WTC11 (cell line): ENCODE data around the gene OR8B12.

ENCODE experiments used
- CREM ChIP-seq: sonication (generic); formaldehyde crosslinking; IDR thresholded peaks from 2 replicates; pipeline ENCODE4 v1.8.1; 2022; ENCODE audit warnings: mild to moderate bottlenecking, missing genetic modification reagents, moderate library complexity
- ELF4 ChIP-seq: sonication (generic); formaldehyde crosslinking; IDR thresholded peaks from 2 replicates; pipeline ENCODE4 v1.8.1; 2022; ENCODE audit warnings: low read depth, mild to moderate bottlenecking, moderate library complexity, missing genetic modification reagents
- FOXK1 ChIP-seq: sonication (generic); formaldehyde crosslinking; IDR thresholded peaks from 2 replicates; pipeline ENCODE4 v1.8.0; 2022; ENCODE audit warnings: mild to moderate bottlenecking, moderate library complexity, missing genetic modification reagents
- KAT7 ChIP-seq: sonication (generic); formaldehyde crosslinking; IDR thresholded peaks from 2 replicates; pipeline ENCODE4 v1.8.1; 2023; ENCODE audit warnings: missing genetic modification reagents, mild to moderate bottlenecking, borderline replicate concordance
- MAX ChIP-seq: sonication (generic); formaldehyde crosslinking; IDR thresholded peaks from 2 replicates; pipeline ENCODE4 v1.8.0; 2022; ENCODE audit warnings: mild to moderate bottlenecking, missing genetic modification reagents
- NR1H2 ChIP-seq: sonication (generic); formaldehyde crosslinking; IDR thresholded peaks from 2 replicates; pipeline ENCODE4 v1.9.0; 2021; ENCODE audit warnings: mild to moderate bottlenecking, moderate library complexity, missing genetic modification reagents
- SP1 ChIP-seq: sonication (generic); formaldehyde crosslinking; conservative IDR thresholded peaks from 2 replicates; pipeline ENCODE4 v1.8.1; 2022; ENCODE audit warnings: missing genetic modification reagents
- TEAD4 ChIP-seq: sonication (generic); formaldehyde crosslinking; IDR thresholded peaks from 2 replicates; pipeline ENCODE4 v1.8.0; 2022; ENCODE audit warnings: mild to moderate bottlenecking, missing genetic modification reagents
- TP53 ChIP-seq: sonication (generic); formaldehyde crosslinking; IDR thresholded peaks from 2 replicates; pipeline ENCODE4 v1.8.1; 2023; ENCODE audit warnings: mild to moderate bottlenecking, missing genetic modification reagents
- USF1 ChIP-seq: sonication (generic); formaldehyde crosslinking; IDR thresholded peaks from 2 replicates; pipeline ENCODE4 v1.8.0; 2022; ENCODE audit warnings: mild to moderate bottlenecking, missing genetic modification reagents
- ZBTB21 ChIP-seq: sonication (generic); formaldehyde crosslinking; IDR thresholded peaks from 2 replicates; pipeline ENCODE4 v1.8.1; 2023; ENCODE audit warnings: mild to moderate bottlenecking, missing genetic modification reagents, borderline replicate concordance
- TF ChIP-seq, protein P1 (sequence below): fragments of 200-600 bp; IDR thresholded peaks from 2 replicates; pipeline ENCODE4 v1.8.0; 2022; ENCODE audit warnings: antibody characterized with exemption
- TF ChIP-seq, protein P2 (sequence below): sonication (generic); formaldehyde crosslinking; IDR thresholded peaks from 2 replicates; pipeline ENCODE4 v1.8.0; 2023; ENCODE audit warnings: missing genetic modification reagents

GRCh38 chr11:124581817-124582216 lies 38.4 kb upstream of the OR8B12 start:
- TF ChIP-seq CREM (no peak), SP1 (CRISPR knock-in tag) (no peak), USF1 (no peak), NR1H2 (no peak), ELF4 (CRISPR knock-in tag) (no peak), FOXK1 (no peak), MAX (CRISPR knock-in tag) (no peak), TEAD4 (CRISPR knock-in tag) (no peak), TP53 (no peak), KAT7 (CRISPR knock-in tag) (no peak), ZBTB21 (CRISPR knock-in tag) (no peak)
- TF ChIP-seq, protein P1, sequence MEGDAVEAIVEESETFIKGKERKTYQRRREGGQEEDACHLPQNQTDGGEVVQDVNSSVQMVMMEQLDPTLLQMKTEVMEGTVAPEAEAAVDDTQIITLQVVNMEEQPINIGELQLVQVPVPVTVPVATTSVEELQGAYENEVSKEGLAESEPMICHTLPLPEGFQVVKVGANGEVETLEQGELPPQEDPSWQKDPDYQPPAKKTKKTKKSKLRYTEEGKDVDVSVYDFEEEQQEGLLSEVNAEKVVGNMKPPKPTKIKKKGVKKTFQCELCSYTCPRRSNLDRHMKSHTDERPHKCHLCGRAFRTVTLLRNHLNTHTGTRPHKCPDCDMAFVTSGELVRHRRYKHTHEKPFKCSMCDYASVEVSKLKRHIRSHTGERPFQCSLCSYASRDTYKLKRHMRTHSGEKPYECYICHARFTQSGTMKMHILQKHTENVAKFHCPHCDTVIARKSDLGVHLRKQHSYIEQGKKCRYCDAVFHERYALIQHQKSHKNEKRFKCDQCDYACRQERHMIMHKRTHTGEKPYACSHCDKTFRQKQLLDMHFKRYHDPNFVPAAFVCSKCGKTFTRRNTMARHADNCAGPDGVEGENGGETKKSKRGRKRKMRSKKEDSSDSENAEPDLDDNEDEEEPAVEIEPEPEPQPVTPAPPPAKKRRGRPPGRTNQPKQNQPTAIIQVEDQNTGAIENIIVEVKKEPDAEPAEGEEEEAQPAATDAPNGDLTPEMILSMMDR = no peak
- TF ChIP-seq, protein P2, sequence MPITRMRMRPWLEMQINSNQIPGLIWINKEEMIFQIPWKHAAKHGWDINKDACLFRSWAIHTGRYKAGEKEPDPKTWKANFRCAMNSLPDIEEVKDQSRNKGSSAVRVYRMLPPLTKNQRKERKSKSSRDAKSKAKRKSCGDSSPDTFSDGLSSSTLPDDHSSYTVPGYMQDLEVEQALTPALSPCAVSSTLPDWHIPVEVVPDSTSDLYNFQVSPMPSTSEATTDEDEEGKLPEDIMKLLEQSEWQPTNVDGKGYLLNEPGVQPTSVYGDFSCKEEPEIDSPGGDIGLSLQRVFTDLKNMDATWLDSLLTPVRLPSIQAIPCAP = no peak
